Fibroblast of lung (primary cell): ENCODE measurements around the gene HOXB6.

Source experiments
- EZH2 ChIP-seq: IDR thresholded peaks from 2 replicates; pipeline ENCODE4 v1.5.1; 2012; ENCODE audit warnings: low read length, control low read depth, mild to moderate bottlenecking; ENCODE audit errors: missing control alignments
- TF ChIP-seq, protein P1 (sequence below), 2 donors: IDR thresholded peaks in 1 of 2; conservative IDR thresholded peaks in 1 of 2; 1 replicate in 1 of 2; 2 replicates in 1 of 2; pipeline ENCODE4 v1.5.1; 2011 to 2012; ENCODE audit warnings: low read length in 2 of 2, control low read depth in 1 of 2, inconsistent platforms in 1 of 2, low read depth in 1 of 2, mild to moderate bottlenecking in 1 of 2

DNA sequence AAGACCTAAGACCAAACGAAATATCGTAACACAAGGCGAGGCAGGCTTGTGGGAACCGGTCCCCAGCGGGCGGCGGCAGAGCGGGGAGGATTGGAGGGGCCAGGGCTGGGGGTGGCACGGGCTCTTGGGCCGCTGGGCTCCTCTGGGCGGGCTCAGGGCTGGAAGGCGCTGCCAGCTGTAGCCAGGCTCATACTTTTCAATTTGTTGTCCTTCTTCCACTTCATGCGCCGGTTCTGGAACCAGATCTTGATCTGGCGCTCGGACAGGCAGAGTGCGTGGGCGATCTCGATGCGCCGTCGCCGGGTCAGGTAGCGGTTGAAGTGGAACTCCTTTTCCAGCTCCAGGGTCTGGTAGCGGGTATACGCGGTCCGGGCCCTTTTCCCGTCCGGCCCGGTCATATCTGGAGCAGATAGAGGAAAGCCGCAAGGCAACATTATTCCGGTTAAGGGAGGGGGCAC, 12.7 kb downstream of the HOXB6 start:
- TF ChIP-seq, protein P1, sequence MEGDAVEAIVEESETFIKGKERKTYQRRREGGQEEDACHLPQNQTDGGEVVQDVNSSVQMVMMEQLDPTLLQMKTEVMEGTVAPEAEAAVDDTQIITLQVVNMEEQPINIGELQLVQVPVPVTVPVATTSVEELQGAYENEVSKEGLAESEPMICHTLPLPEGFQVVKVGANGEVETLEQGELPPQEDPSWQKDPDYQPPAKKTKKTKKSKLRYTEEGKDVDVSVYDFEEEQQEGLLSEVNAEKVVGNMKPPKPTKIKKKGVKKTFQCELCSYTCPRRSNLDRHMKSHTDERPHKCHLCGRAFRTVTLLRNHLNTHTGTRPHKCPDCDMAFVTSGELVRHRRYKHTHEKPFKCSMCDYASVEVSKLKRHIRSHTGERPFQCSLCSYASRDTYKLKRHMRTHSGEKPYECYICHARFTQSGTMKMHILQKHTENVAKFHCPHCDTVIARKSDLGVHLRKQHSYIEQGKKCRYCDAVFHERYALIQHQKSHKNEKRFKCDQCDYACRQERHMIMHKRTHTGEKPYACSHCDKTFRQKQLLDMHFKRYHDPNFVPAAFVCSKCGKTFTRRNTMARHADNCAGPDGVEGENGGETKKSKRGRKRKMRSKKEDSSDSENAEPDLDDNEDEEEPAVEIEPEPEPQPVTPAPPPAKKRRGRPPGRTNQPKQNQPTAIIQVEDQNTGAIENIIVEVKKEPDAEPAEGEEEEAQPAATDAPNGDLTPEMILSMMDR (conservative IDR thresholded peaks at IDR 0.05 in 1 of 2, IDR thresholded peaks at IDR 0.05 in 1 of 2; ENCODE audit: low read depth in 1 of 2, low read length in 2 of 2) = no peak
- no peak for TF ChIP-seq EZH2
